DND-41 (cell line): ENCODE data around the gene NAP1L5.

Source experiments
- EZH2 ChIP-seq: IDR thresholded peaks from 3 replicates; pipeline ENCODE4 v1.6.1; 2012; ENCODE audit warnings: borderline replicate concordance, low read depth, mild to moderate bottlenecking, moderate library complexity, low read length, inconsistent platforms; ENCODE audit not compliant: severe bottlenecking
- TF ChIP-seq, protein P1 (sequence below): IDR thresholded peaks from 2 replicates; pipeline ENCODE4 v1.5.1; 2012; ENCODE audit warnings: borderline replicate concordance, low read length, moderate library complexity, mild to moderate bottlenecking; ENCODE audit not compliant: poor library complexity, severe bottlenecking; ENCODE audit errors: extremely low read depth

DNA sequence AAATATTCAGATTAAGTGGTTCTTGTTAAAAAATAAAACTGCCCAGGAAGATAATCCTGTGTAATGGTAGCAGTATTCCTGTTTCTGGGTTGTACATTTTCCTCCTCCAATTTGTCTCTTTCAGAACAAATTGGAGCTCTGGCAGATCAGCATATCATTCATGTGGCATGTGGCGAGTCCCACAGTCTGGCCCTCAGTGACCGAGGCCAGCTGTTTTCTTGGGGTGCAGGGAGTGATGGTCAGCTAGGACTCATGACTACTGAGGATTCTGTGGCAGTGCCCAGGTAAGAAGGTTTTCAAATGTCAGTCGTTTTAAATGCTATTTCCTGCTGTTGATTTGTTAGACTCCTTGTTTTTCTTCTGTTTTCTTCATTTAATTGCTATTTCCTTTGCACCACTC, 47.9 kb downstream of the NAP1L5 start:
- TF ChIP-seq, protein P1, sequence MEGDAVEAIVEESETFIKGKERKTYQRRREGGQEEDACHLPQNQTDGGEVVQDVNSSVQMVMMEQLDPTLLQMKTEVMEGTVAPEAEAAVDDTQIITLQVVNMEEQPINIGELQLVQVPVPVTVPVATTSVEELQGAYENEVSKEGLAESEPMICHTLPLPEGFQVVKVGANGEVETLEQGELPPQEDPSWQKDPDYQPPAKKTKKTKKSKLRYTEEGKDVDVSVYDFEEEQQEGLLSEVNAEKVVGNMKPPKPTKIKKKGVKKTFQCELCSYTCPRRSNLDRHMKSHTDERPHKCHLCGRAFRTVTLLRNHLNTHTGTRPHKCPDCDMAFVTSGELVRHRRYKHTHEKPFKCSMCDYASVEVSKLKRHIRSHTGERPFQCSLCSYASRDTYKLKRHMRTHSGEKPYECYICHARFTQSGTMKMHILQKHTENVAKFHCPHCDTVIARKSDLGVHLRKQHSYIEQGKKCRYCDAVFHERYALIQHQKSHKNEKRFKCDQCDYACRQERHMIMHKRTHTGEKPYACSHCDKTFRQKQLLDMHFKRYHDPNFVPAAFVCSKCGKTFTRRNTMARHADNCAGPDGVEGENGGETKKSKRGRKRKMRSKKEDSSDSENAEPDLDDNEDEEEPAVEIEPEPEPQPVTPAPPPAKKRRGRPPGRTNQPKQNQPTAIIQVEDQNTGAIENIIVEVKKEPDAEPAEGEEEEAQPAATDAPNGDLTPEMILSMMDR = no peak
- TF ChIP-seq EZH2 = no peak
